GM19324 (cell line): Measurements from ENCODE around the gene BCL2A1.
"Not testable (repeated sequence)": the region's sequence is repeated elsewhere in the genome, so short reads cannot be mapped to it uniquely, and the experiment has no call there.

Experiments used
- ATAC-seq: cut with Tn5 transposase; IDR thresholded peaks from one replicate; pipeline ENCODE4 v1.9.1; 2021; ENCODE audit warnings: mild to moderate bottlenecking, moderate library complexity; ENCODE audit not compliant: unreplicated experiment, low FRiP score

Gene BCL2A1

GRCh38 chr15:79964232-79964805, 6.7 kb downstream of the BCL2A1 start:
- ATAC-seq = no peak

DNA sequence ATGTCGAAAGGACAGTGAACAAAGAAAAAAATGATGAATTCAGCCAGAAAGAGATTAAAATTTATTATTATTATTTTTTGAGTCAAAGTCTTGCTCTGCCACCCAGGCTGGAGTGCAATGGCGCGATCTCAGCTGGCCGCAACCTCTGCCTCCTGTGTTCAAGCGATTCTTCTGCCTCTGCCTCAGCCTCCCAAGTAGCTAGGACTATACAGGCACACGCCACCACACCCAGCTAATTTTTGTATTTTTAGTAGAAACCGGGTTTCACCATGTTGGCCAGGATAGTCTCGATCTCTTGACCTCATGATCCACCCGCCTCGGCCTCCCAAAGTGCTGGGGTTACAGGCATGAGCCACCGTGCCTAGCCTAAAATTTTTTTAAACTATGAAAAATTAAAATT, 8.1 kb downstream of the BCL2A1 start:
- not testable (repeated sequence) for ATAC-seq

GRCh38 chr15:79962178-79962577, 8.8 kb downstream of the BCL2A1 start:
- ATAC-seq = no peak

- ATAC-seq = no peak
Measured at GRCh38 chr15:79960502-79961212, 10.3 kb downstream of the BCL2A1 start.

DNA sequence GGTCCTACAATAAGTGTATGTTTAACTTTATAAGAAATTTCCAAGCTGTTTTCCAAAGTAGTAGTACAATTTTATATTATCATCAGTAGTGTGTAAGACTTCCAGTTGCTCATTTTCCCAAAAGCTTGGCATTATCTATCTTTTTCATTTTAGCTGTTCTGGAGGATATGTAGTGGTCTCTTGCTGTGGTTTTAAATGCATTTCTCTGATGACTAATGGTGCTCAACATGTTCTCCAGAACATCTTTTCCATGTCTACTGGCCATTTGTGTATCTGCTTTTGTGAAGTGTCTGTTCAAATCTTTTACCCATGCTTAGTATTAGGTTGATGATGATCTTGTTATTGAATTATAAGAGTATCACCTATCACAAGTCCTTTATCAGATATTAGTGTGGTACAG, 13.3 kb downstream of the BCL2A1 start:
- no peak for ATAC-seq

DNA sequence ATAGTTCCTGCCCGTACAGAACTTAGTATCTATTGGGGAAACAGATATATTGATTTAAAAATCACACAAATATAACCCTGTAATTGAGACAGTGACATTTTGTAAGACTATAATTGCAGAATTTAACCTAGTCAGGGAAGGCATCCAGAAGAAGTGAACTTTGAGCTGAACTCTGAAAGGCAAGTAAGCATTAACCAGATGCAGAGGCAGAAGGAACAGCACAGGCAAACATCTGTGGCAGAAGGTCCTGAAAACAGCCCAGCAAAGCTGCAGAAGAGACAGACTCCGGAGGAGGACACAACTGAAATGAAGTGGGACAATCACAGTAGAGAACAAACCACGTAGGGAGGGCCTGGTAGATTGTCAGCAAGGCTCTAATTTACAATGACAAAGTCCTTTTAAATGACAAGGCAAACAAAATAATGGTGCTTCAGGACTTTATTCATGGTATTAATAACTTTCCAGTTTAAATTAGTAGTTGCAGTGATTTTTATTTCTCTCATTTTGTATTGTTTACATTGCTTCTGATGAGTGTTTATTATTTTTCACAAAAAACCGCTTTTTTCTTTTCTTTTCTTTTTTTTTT, 14.5 kb downstream of the BCL2A1 start:
- ATAC-seq = no peak

GRCh38 chr15:79954661-79955060, 16.3 kb downstream of the BCL2A1 start:
- no peak for ATAC-seq

GRCh38 chr15:79953951-79954444, 17.0 kb downstream of the BCL2A1 start:
- ATAC-seq = no peak

DNA sequence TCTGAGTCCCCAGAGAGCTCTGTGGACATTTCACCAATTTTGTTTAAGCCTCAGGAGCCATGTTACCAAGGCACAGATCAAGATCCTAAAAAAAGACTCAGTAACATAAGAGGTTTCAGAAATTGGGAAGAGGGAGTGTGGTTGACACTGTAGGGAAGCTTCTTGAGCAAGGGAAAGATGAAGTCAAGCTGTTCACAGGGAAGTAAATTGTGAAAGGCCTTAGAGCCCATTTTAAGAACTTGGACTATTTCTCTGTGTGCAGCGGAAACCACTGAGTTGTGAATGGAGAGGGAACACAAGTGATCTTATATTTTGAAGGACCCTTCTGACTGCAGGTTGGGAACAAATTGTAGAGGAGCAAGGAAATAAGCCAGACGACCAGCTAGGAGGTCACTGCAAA, 18.7 kb downstream of the BCL2A1 start:
- no peak for ATAC-seq

- ATAC-seq = no peak
Measured at GRCh38 chr15:79950247-79950646, 20.7 kb downstream of the BCL2A1 start.

DNA sequence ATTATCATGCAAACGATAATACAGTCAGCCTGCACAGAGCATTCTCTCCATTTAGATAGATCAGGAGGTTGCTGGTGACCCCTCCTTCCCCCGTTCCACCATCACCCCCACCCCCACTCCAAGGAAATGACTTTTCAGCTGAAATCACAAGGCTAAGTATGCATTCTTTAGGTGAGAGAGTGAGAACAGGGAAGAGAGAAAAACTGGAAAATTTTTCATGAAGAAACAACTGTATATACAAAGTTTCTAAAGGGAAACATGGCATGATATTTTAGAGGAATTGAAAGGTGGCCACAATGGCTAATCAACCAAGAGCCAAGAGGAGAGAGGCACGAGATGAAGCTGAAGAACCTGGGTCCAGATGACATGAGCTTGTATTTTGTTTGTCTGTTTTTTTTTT, 22.2 kb downstream of the BCL2A1 start:
- no peak for ATAC-seq

- no peak for ATAC-seq
Measured at GRCh38 chr15:79948095-79948695, 22.8 kb downstream of the BCL2A1 start.

GRCh38 chr15:79947009-79947408, 24.0 kb downstream of the BCL2A1 start:
- no peak for ATAC-seq

- no peak for ATAC-seq
Measured at GRCh38 chr15:79944622-79945021, 26.4 kb downstream of the BCL2A1 start.

DNA sequence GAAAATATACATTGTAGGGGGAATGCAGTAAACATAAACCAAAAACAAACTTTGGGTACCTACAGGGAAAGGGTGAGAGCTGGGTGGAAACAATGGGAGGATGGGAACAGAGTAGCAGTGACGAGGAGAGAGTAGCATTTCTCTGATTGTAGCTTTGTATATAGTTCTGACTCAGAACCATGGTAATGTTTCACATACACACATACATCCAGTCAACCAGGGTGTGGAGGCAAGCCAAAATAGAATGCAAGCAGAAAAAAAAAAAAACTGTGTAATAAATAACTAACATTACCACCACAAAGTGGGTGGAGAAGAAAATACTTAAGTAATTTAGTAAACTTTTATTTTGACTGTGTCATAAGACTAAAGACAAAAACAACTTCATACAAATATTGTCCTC, 27.2 kb downstream of the BCL2A1 start:
- ATAC-seq = no peak

DNA sequence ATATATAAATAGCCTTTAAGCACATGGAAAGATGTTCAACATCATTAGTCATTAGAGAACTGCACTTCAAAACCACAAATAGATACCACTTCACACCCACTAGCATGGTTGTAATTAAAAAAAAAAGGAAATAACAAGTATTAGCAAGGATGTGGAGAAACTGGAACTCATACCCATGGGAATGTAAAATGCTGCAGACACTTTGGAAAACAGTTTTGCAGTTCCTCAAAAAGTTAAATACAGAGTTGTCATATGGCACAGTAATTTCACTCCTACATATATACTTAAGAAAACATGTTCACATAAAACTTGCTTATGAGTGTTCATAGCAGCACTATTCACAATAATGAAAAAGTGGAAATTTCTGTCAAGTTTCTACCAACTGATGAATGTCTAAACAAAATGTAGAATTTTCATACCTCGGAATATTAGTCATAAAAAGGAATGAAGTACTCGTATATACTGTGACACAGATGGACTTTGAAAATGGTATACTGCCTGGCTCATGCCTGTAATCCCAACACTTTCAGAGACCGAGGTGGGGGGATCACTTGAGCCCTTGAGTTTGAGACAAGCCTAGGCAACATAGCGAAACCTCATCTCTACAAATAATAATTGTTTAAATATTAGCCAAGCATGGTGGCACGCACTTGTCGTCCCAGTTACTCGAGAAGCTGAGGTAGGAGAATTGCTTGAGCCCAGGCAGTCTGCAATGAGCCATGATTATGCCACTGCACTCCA, 28.1 kb downstream of the BCL2A1 start:
- no peak for ATAC-seq

- ATAC-seq = no peak
Measured at GRCh38 chr15:79939399-79939798, 31.6 kb downstream of the BCL2A1 start.

GRCh38 chr15:79938143-79938542, 32.9 kb downstream of the BCL2A1 start:
- ATAC-seq = no peak

GRCh38 chr15:79935556-79936201, 35.3 kb downstream of the BCL2A1 start:
- ATAC-seq = not testable (repeated sequence)

GRCh38 chr15:79933231-79933630, 37.8 kb downstream of the BCL2A1 start:
- no peak for ATAC-seq
